Vagina (tissue), 2 donors: ENCODE results near the gene CSF3R.

Source experiments
- CTCF ChIP-seq, 3 experiments: fragments of 450-650 bp in 2 of 3; fragments of 200-600 bp in 1 of 3; sonication (generic) in 1 of 3; IDR thresholded peaks; one replicate each; pipeline ENCODE4 v1.5.1; 2017 to 2019; ENCODE audit warnings: antibody characterized with exemption in 3 of 3, mild to moderate bottlenecking in 2 of 3, moderate library complexity in 2 of 3
- POLR2A ChIP-seq, 2 donors: fragments of 450-650 bp; IDR thresholded peaks; one replicate each; pipeline ENCODE4 v1.6.1; 2017; ENCODE audit warnings: antibody characterized with exemption in 2 of 2, mild to moderate bottlenecking in 2 of 2, moderate library complexity in 2 of 2

- TF ChIP-seq CTCF (IDR thresholded peaks at IDR 0.05) (peak; percentile 83 to 94 (median 88)), POLR2A (IDR thresholded peaks at IDR 0.05) (no peak)
Observed at GRCh38 chr1:36420836-36421317, 61.8 kb downstream of the CSF3R start.
